Cerebellar nuclear complex (tissue), 1 donor: ENCODE data around the gene HYPK.

Experiments used
- DNase-seq, 2 experiments: peaks; one replicate each; lab custom pipeline; 2025; lab: John Stamatoyannopoulos, UW

HYPK gene

DNA sequence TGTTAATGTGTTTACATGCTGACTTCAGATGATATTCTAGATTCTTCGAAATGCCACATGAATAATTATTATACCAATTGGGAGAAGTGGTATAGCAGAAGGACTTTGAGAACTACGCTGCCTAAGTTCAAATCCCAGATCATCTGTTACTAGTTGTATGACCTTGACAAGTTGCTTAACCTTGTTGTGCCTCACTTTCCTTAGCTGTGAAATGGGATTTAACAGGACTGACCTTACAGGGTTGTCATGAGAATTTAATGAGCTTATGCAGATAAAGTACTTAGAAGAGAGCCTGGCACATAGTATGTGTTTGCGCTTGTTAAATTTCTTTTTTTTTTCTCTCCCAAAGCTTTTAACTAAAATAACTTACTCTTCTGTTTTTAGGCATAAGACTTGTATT, 50.9 kb downstream of the HYPK start:
- DNase-seq = no peak

DNA sequence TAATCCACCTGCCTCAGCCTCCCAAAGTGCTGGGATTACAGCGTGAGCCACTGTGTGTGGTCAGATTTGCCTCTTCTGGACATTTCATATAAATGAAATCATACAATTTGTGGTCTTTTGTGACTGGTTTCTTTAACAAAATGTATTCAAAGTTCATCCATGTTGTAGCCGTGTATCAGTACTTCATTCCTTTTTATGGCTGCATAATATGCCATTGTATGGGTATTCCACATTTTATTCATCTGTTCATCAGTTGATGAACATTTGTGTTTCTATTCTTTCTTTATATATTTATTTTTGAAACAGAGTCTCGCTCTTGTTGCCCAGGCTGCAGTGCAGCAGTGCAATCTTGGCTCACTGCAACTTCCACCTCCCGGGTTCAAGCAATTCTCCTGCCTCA, 52.2 kb downstream of the HYPK start:
- no peak for DNase-seq
